GM18868 (cell line): ENCODE measurements around the gene SSRP1.
A peak's percentile ranks its signal among the peaks of the same experiment; 100 is the strongest.
"Not testable (repeated sequence)": the region's sequence is repeated elsewhere in the genome, so short reads cannot be mapped to it uniquely, and the experiment has no call there.

ENCODE experiments used
- ATAC-seq: cut with Tn5 transposase; IDR thresholded peaks from one replicate; pipeline ENCODE4 v1.9.1; 2021; ENCODE audit warnings: mild to moderate bottlenecking, moderate library complexity; ENCODE audit not compliant: unreplicated experiment

Gene SSRP1

GRCh38 chr11:57340039-57340615 is 4.4 kb upstream of the SSRP1 start:
- no peak for ATAC-seq

GRCh38 chr11:57339328-57339727 is 3.6 kb upstream of the SSRP1 start:
- ATAC-seq: no peak

GRCh38 chr11:57338142-57338541 is 2.5 kb upstream of the SSRP1 start, which contains the start of gene P2RX3:
TSS of gene P2RX3 (plus strand) at chr11:57338352. CDS start at chr11:57338551, 199 bp downstream.
- no peak for ATAC-seq

GRCh38 chr11:57336856-57337255 is 1.2 kb upstream of the SSRP1 start:
- ATAC-seq: not testable (repeated sequence)

- ATAC-seq: no peak
These were observed 497 bp upstream of the SSRP1 start for GRCh38 chr11:57336111-57336666.

- ATAC-seq: no peak
These were observed 709 bp downstream of the SSRP1 start for GRCh38 chr11:57335023-57335342.

GRCh38 chr11:57332694-57333440 is 2.8 kb downstream of the SSRP1 start:
- no peak for ATAC-seq

- ATAC-seq: no peak
These were observed 4.0 kb downstream of the SSRP1 start for GRCh38 chr11:57331720-57332119.

GRCh38 chr11:57330029-57330428 is 5.7 kb downstream of the SSRP1 start:
- ATAC-seq: no peak

- no peak for ATAC-seq
These were observed 8.0 kb downstream of the SSRP1 start for GRCh38 chr11:57327721-57328120.

- no peak for ATAC-seq
These were observed 10.0 kb downstream of the SSRP1 start for GRCh38 chr11:57325735-57326048.

- ATAC-seq: peak; percentile 90
These were observed 10.6 kb downstream of the SSRP1 start, which contains the start of gene TNKS1BP1 for GRCh38 chr11:57324886-57325734. TSS of gene TNKS1BP1 (minus strand) at chr11:57324952. CDS start at chr11:57321885, 3,067 bp downstream.

- ATAC-seq: peak; percentile 5
These were observed 11.4 kb downstream of the SSRP1 start for GRCh38 chr11:57324154-57324885.

GRCh38 chr11:57323855-57324153 is 11.9 kb downstream of the SSRP1 start:
- ATAC-seq: no peak

- no peak for ATAC-seq
These were observed 12.4 kb downstream of the SSRP1 start for GRCh38 chr11:57323167-57323854.

- no peak for ATAC-seq
These were observed 13.2 kb downstream of the SSRP1 start for GRCh38 chr11:57322256-57323166.

- no peak for ATAC-seq
These were observed 14.1 kb downstream of the SSRP1 start for GRCh38 chr11:57321388-57322255.

GRCh38 chr11:57320719-57321387 is 14.8 kb downstream of the SSRP1 start:
- ATAC-seq: no peak
